Stromal cell of bone marrow (primary cell): Measurements from ENCODE around the gene PHKA2.

ENCODE experiments used
- DNase-seq: peaks from one replicate; pipeline ENCODE4 v3.0.0-alpha.2; 2012; ENCODE audit warnings: low read depth

The PHKA2 gene

GRCh38 chrX:18974993-18975392 lies 8.9 kb downstream of the PHKA2 start:
- DNase-seq, result no peak

GRCh38 chrX:18973527-18974192 lies 10.3 kb downstream of the PHKA2 start:
- DNase-seq, result no peak

GRCh38 chrX:18971506-18971905 lies 12.4 kb downstream of the PHKA2 start:
- DNase-seq, result no peak

GRCh38 chrX:18970465-18970864 lies 13.4 kb downstream of the PHKA2 start:
- no peak for DNase-seq

DNA sequence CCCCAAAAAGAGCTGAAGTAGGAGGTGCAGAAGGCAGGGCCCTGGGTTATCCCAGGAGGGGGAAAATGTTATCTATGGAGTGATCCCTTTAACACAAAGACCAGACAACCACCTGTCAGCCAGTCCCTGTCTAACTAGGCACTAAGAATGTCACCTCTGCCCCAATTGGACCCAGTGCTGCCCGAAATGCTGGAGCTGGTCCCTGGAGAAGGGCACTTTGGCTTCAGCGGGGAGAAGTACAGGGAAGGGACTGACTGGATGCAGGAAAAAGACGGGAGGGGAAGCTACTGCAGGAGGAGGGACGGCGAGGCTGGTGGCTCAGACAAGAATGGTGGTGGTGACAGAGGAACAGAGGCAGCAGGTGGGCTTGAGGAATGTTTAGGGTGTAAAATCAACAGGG lies 17.3 kb downstream of the PHKA2 start:
- DNase-seq, result no peak

DNA sequence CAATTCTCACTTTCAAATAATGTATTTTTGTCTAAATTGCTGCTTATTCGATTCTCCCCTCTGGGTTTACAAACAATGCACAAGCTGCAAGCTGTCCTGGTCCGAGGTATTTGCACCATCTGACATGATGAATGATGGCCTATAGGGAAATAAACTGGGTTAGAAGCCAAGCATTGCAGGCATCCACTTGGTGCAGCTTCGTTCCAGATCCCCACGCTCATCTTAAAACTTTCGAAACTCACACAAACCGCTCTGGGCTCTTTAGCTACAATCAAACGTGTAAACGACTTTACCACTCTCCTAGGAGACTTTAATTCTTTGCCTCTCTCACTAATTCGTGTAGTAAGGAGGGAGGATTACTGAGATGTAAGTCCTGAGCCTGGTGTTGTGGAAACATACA lies 19.0 kb downstream of the PHKA2 start:
- DNase-seq, result peak; percentile 3

DNA sequence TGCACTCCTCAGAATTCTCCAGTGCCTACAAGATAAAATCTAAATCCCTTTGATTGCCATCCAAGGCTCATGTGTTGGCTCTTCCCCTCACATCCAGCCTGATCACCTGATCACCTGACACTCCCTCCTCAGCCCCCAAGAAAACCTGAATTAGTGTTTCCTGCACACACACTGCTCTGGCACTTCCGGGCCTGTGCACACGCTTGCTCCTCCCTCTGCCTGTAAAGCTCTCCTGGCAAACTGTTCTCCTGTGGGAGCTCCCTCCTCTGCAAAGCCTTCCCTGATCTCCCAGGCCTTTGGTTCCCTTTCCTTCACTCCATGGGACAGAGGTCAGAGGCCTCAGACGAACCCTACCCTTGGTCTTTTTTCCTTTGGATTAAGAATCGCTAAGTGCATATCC lies 19.9 kb downstream of the PHKA2 start:
- DNase-seq, result no peak

GRCh38 chrX:18962329-18962728 lies 21.6 kb downstream of the PHKA2 start:
- no peak for DNase-seq

DNA sequence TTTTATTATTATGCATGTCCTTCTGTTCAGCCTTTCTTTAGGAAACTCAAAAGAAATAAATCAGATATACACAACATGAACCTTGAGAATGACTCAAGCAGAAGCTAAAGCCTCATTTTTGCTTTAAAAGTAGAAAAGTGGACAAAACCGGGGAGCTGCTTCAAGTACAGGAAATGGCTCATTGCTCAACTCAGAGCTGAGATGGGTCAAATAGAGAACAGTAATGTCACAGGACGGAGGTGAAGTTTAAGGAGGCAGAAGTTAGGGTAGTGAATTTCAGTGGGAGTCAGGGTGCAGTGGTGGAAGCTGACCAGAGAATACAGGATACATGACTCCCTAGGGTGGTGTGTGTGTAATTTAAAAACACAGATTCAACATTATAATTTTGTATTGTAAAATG lies 22.2 kb downstream of the PHKA2 start:
- peak; percentile 25 for DNase-seq

GRCh38 chrX:18956303-18957032 lies 27.4 kb downstream of the PHKA2 start:
- no peak for DNase-seq

DNA sequence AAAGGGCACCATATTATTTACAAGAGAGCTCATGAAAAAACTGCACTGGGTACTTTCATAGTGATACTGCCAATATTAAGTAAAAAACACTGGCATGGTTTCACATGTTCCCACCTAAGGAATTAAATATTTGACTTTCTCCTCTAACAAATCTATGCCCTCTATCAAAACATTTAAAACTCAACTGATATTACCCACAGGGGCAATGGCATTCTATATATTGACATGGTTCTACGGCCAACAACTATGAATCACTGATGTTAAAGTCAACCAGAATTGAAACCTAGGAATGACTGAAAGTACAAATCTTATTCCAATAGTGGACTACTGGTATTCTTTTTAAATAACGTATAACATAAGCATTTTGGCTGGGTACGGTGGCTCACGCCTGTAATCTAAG lies 28.2 kb downstream of the PHKA2 start:
- DNase-seq, result no peak

- no peak for DNase-seq
Observed at GRCh38 chrX:18951032-18951431, 32.9 kb downstream of the PHKA2 start.

- DNase-seq, result no peak
Observed at GRCh38 chrX:18949944-18950301, 34.0 kb downstream of the PHKA2 start.

DNA sequence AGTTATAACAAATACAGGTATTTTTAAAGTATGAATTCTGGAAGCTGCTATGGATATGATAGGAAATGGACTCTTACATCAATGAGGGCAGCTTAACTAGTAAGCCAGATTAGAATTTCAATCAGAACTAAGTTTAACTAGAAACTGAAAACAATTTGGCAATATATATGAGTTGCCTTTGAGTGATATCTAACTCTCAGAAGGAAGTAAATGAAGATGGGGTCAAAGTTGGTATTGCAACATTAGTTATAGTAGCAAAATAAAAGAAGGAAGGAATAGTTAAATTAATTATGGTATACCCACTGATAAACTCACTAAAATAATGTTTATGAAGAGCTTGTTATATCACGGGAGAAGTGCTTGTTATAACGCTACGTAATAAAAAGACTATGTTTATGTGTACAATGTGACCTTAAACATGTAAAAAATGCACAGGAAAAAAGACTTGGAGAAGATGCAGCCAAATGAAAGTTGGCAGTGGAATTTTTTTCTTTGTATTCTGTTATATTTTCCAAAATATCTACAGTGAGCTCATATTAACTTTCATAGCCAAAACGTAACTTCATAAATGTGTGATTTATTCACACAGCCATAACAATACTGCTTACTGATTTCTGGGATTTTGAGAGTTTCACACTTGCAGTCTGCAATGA lies 34.5 kb downstream of the PHKA2 start:
- no peak for DNase-seq

DNA sequence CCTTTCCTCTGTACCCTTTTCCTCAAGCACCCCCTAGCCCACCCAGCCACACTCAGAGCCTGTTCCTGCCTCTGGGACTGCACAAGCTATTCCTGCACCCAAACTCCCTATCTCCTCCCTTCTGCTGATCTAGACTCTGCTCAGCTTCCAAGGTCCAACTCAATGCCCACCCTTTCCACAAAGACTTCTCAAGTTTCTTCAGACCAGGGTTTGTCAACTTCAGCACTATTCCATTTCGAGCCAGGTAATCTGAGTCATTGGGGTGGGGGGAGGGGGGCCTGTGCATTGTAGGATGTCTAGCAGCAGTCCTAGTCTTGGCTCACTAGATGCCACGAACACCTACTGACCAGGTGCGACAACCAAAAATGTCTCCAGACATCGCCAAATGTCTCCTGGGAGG lies 37.3 kb downstream of the PHKA2 start:
- DNase-seq, result no peak

GRCh38 chrX:18946157-18946556 lies 37.8 kb downstream of the PHKA2 start:
- no peak for DNase-seq

- DNase-seq, result no peak
Observed at GRCh38 chrX:18945483-18945882, 38.4 kb downstream of the PHKA2 start.

- no peak for DNase-seq
Observed at GRCh38 chrX:18944482-18944881, 39.4 kb downstream of the PHKA2 start.

DNA sequence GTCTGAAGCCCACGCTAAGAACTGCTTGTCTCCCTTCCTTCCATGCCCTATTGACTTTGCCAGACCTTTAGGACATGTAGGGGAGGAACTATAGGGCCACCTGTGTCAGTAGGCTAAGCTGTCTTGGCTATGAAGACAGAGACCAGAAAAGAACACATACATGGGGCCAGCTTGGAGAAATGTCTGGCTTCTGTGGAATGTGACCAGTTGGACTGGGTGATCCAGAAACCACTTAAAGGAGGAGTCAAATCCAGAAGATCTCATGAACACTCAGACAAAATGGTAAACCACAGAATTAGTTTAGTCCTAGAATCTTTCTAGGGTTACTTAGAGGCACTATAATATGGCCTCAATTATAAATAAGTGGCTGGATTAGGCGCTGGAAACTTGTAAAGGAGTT lies 42.0 kb downstream of the PHKA2 start:
- DNase-seq, result no peak

GRCh38 chrX:18938710-18939109 lies 45.2 kb downstream of the PHKA2 start:
- no peak for DNase-seq

DNA sequence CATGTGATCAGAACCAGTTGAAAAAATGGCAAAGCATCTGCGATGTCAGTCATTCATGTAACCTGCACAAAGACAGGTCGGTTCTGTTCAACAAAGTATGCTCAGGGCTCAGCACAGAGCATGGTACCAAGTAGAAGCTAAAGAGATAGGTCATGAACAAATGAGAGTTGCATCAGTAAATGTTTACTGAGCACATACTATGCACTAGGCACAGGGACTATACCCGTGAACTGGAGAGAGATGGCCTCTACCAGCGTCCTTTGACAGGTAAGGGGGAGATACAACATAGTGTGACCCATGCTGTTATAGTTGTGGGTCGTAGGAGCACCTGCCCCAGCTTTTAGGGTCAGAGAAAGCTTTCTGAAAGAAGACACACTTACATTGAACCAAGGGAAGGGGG lies 46.7 kb downstream of the PHKA2 start:
- no peak for DNase-seq

DNA sequence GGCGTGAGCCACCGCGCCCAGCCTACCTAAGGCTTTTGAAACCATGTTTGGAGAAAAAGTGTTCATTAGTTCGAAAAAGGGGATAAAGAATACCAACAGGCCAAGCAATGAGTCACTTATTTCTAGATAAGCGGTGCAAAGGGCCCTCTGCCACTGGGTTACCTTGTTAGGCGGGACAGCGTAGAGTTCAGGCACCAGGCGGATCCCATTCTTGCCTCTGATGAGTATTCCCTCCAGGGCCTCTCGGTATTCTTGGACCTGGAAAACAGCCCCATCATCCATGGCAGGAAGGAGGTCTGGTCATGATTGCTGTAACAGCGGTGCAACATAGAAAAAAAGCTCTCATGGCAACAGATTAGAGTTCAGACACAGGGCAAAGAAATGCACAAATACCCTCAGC lies 48.0 kb downstream of the PHKA2 start:
- no peak for DNase-seq

DNA sequence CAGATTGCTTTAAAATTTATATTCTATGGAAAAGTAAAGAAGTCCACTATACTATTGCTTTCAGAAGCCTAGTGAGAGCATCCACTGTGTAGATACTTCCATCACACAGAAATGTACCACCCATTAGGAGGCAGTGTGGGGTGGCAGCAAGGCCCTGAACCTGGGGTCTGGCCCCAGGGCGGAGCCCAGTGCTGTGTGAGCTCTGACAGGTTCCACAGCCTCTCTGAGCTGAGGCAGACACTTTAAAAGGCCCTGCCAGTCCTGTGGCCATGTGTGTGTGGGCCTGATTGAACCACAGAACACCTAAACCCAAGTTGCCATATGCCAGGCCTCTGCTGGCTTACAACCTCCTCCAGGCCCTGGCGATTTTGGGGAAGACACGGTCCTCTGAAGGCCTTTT lies 49.2 kb downstream of the PHKA2 start:
- DNase-seq, result no peak

DNA sequence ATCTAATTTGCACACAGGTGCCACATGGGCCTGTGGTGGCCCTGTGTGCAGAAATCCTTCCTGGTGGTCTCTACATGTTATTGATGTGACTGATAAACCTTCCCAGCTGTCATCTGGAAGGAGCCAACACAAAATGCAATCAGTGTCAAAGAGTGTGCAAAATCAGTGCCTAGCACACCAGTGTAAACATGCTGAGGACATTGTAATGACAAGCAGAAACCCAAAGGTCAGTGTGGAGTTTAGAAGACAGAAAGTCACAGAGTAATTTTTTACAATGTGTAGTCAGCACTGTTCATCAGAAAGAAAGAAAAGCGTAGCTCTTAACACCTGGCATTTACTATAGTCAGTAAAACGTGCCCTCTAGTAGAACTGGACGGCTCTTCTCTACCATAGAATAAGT lies 50.3 kb downstream of the PHKA2 start:
- no peak for DNase-seq
